22Rv1 (cell line): Measurements from ENCODE around the gene DMD.

Experiments used
- CTCF ChIP-seq: fragments of 450-650 bp; IDR thresholded peaks from 2 replicates; pipeline ENCODE4 v1.5.1; 2017; ENCODE audit warnings: mild to moderate bottlenecking
- ZFX ChIP-seq: fragments of 450-650 bp; IDR thresholded peaks from 2 replicates; pipeline ENCODE4 v1.6.1; 2017; ENCODE audit warnings: antibody characterized with exemption, borderline replicate concordance

GRCh38 chrX:31112226-31112999 is 2098.9 kb downstream of the DMD start:
- TF ChIP-seq CTCF, result no peak
- no peak for TF ChIP-seq ZFX
